Effector CD8-positive, alpha-beta T cell (primary cell): ENCODE results near the gene SH3D19.
"Not testable (repeated sequence)": the region's sequence is repeated elsewhere in the genome, so short reads cannot be mapped to it uniquely, and the experiment has no call there.

Source experiments
- DNase-seq: peaks from one replicate; lab custom pipeline; 2025; lab: John Stamatoyannopoulos, UW

The SH3D19 gene

GRCh38 chr4:151150821-151151580 is 174.4 kb downstream of the SH3D19 start:
- no peak for DNase-seq

- no peak for DNase-seq
Measured at GRCh38 chr4:151148261-151148660, 177.1 kb downstream of the SH3D19 start.

GRCh38 chr4:151147000-151147399 is 178.4 kb downstream of the SH3D19 start:
- no peak for DNase-seq

- no peak for DNase-seq
Measured at GRCh38 chr4:151144329-151145072, 180.9 kb downstream of the SH3D19 start.

- no peak for DNase-seq
Measured at GRCh38 chr4:151143811-151144210, 181.6 kb downstream of the SH3D19 start.

- DNase-seq = no peak
Measured at GRCh38 chr4:151143162-151143561, 182.2 kb downstream of the SH3D19 start.

GRCh38 chr4:151142758-151143157 is 182.6 kb downstream of the SH3D19 start:
- DNase-seq = no peak

- DNase-seq = no peak
Measured at GRCh38 chr4:151139814-151140213, 185.6 kb downstream of the SH3D19 start.

GRCh38 chr4:151136048-151136447 is 189.4 kb downstream of the SH3D19 start:
- not testable (repeated sequence) for DNase-seq

- no peak for DNase-seq
Measured at GRCh38 chr4:151133311-151133710, 192.1 kb downstream of the SH3D19 start.

- no peak for DNase-seq
Measured at GRCh38 chr4:151129796-151130195, 195.6 kb downstream of the SH3D19 start.

- peak; percentile 5 for DNase-seq
Measured at GRCh38 chr4:151117371-151117962, 207.9 kb downstream of the SH3D19 start.

- no peak for DNase-seq
Measured at GRCh38 chr4:151114986-151115385, 210.4 kb downstream of the SH3D19 start.

GRCh38 chr4:151114338-151114737 is 211.1 kb downstream of the SH3D19 start:
- DNase-seq = no peak

- DNase-seq = no peak
Measured at GRCh38 chr4:151110236-151110635, 215.2 kb downstream of the SH3D19 start.

- DNase-seq = no peak
Measured at GRCh38 chr4:151107063-151107462, 218.3 kb downstream of the SH3D19 start.

- DNase-seq = no peak
Measured at GRCh38 chr4:151105454-151106032, 219.9 kb downstream of the SH3D19 start.

- no peak for DNase-seq
Measured at GRCh38 chr4:151104621-151105020, 220.8 kb downstream of the SH3D19 start.

- DNase-seq = no peak
Measured at GRCh38 chr4:151103758-151104157, 221.6 kb downstream of the SH3D19 start.

- DNase-seq = no peak
Measured at GRCh38 chr4:151100531-151100930, 224.9 kb downstream of the SH3D19 start.

- no peak for DNase-seq
Measured at GRCh38 chr4:151099976-151100417, 225.4 kb downstream of the SH3D19 start.

- peak; percentile 97 for DNase-seq
Measured at GRCh38 chr4:151099229-151099975, 226.0 kb downstream of the SH3D19 start, which contains the start of gene RPS3A. RPS3A (plus strand) TSS chr4:151099628; CDS start chr4:151099653, 25 bp downstream.
